Fibroblast of villous mesenchyme (primary cell): ENCODE measurements around the gene SPATA16. TPM values are rescaled to one million over a fixed set of nuclear protein-coding genes. Genes with fewer than 3 reads are reported as not detected.

Source experiments
- DNase-seq: peaks from one replicate; pipeline ENCODE4 v3.0.0-alpha.2; 2010; ENCODE audit warnings: low read depth
- H3K4me3 ChIP-seq: 2 replicates; pipeline ENCODE4 v1.5.1; 2011; ENCODE audit warnings: low read depth, mild to moderate bottlenecking, low read length
- CTCF ChIP-seq: IDR thresholded peaks from 2 replicates; pipeline ENCODE4 v1.5.1; 2012; ENCODE audit warnings: low read depth, mild to moderate bottlenecking, low read length; ENCODE audit not compliant: insufficient read depth
- total RNA-seq: library from RNA; depleted of rRNA; stranded (reverse); fragments of >200 nt; gene quantifications from 2 replicates; pipeline ENCODE4 v1.2.3, GENCODE V29; 2012

The SPATA16 gene
- total RNA-seq, 1 donor: not detected

- TF ChIP-seq CTCF: no peak
- H3K4me3 ChIP-seq: no peak overlapping the region
- peak; percentile 45 for DNase-seq
Observed at GRCh38 chr3:172848910-172849309, 292.1 kb downstream of the SPATA16 start.

- no peak for TF ChIP-seq CTCF
- no peak for DNase-seq
- H3K4me3 ChIP-seq: no peak overlapping the region
Observed at GRCh38 chr3:172847292-172847691, 293.7 kb downstream of the SPATA16 start.

- no peak for TF ChIP-seq CTCF
- H3K4me3 ChIP-seq: no peak overlapping the region
- no peak for DNase-seq
Observed at GRCh38 chr3:172846706-172847105, 294.3 kb downstream of the SPATA16 start.

GRCh38 chr3:172846103-172846561 lies 294.9 kb downstream of the SPATA16 start:
- DNase-seq: no peak
- TF ChIP-seq CTCF: no peak
- H3K4me3 ChIP-seq: no peak overlapping the region

GRCh38 chr3:172844428-172844827 lies 296.6 kb downstream of the SPATA16 start:
- DNase-seq: peak; percentile 19
- TF ChIP-seq CTCF: no peak
- no peak overlapping the region for H3K4me3 ChIP-seq

- H3K4me3 ChIP-seq: no peak overlapping the region
- TF ChIP-seq CTCF: no peak
- no peak for DNase-seq
Observed at GRCh38 chr3:172840913-172841312, 300.1 kb downstream of the SPATA16 start.

GRCh38 chr3:172840463-172840862 lies 300.6 kb downstream of the SPATA16 start:
- no peak overlapping the region for H3K4me3 ChIP-seq
- no peak for TF ChIP-seq CTCF
- DNase-seq: no peak
